Caco-2 (cell line): ENCODE data around the gene FBXO28. TPM values are rescaled to one million over a fixed set of nuclear protein-coding genes. Genes with fewer than 3 reads are reported as not detected.

ENCODE experiments used
- BruUV-seq: library from RNA; stranded (reverse); fragments of 400-500 nt; replicated peaks from 2 replicates; lab custom pipeline; 2021; lab: Mats Ljungman, UMichigan
- CTCF ChIA-PET: fragments of 300-600 bp; sonication (Branson Sonifier 250); formaldehyde crosslinking; loops from one replicate; lab custom pipeline; 2022; ENCODE audit warnings: antibody characterized with exemption; lab: Charles Lee
- POLR2A ChIA-PET: fragments of 300-600 bp; sonication (Branson Sonifier 250); formaldehyde crosslinking; loops from one replicate; lab custom pipeline; 2022; ENCODE audit warnings: antibody characterized with exemption; lab: Charles Lee
- DNase-seq, 2 experiments: peaks; one replicate each; pipeline versions ENCODE4 v3.0.0 to v3.0.0-alpha.2; 2020 to 2022
- H3K27me3 ChIP-seq: replicated peaks from 2 replicates; pipeline ENCODE4 v1.6.0; 2011; ENCODE audit warnings: low read length; ENCODE audit not compliant: control insufficient read depth, insufficient read depth
- H3K36me3 ChIP-seq: 2 replicates; pipeline ENCODE4 v1.5.1; 2011; ENCODE audit warnings: low read length; ENCODE audit not compliant: control insufficient read depth, insufficient read depth
- H3K4me1 ChIP-seq: fragments of 250-450 bp; sonication (Bioruptor Pico); 2 replicates; pipeline ENCODE4 v1.5.1; 2020; ENCODE audit warnings: mild to moderate bottlenecking
- H3K4me3 ChIP-seq: 2 replicates; pipeline ENCODE4 v1.5.1; 2011; ENCODE audit warnings: low read depth, mild to moderate bottlenecking, control low read depth, low read length
- H3K9me3 ChIP-seq: fragments of 250-450 bp; sonication (Bioruptor Pico); 2 replicates; pipeline ENCODE4 v1.5.1; 2020; ENCODE audit warnings: mild to moderate bottlenecking, moderate library complexity
- H3K27ac Mint-ChIP-seq: one replicate; pipeline ENCODE4 v1.8.0; 2022; ENCODE audit warnings: mixed read lengths; ENCODE audit not compliant: unreplicated experiment
- H3K27me3 Mint-ChIP-seq: one replicate; pipeline ENCODE4 v1.8.0; 2022; ENCODE audit warnings: mixed read lengths; ENCODE audit not compliant: insufficient read depth, unreplicated experiment
- H3K36me3 Mint-ChIP-seq: one replicate; pipeline ENCODE4 v1.8.0; 2022; ENCODE audit warnings: mild to moderate bottlenecking, mixed read lengths; ENCODE audit not compliant: insufficient read depth, unreplicated experiment
- H3K4me1 Mint-ChIP-seq: one replicate; pipeline ENCODE4 v1.8.0; 2022; ENCODE audit warnings: low read depth, mixed read lengths; ENCODE audit not compliant: unreplicated experiment
- H3K4me3 Mint-ChIP-seq: one replicate; pipeline ENCODE4 v1.8.0; 2022; ENCODE audit warnings: mild to moderate bottlenecking, moderate library complexity, mixed read lengths; ENCODE audit not compliant: unreplicated experiment
- H3K9me3 Mint-ChIP-seq: one replicate; pipeline ENCODE4 v1.8.0; 2022; ENCODE audit warnings: mixed read lengths; ENCODE audit not compliant: unreplicated experiment
- intact Hi-C: fragments of 100-400 bp; cut with micrococcal nuclease; formaldehyde crosslinking; loops from one replicate; pipeline ENCODE4 v1.10.0; 2022; ENCODE audit not compliant: unreplicated experiment
- total RNA-seq: library from RNA; stranded (reverse); gene quantifications from 2 replicates; pipeline ENCODE4 v1.2.3, GENCODE V29; 2022
- TF ChIP-seq, protein P1 (sequence below), 2 experiments: fragments of 200-600 bp in 1 of 2; IDR thresholded peaks; 1 replicate in 1 of 2; 2 replicates in 1 of 2; pipeline versions ENCODE4 v1.5.1 to v1.8.0; 2011 to 2022; ENCODE audit warnings: antibody characterized with exemption in 1 of 2, control low read depth in 1 of 2, inconsistent platforms in 1 of 2, low read depth in 1 of 2, low read length in 1 of 2, mild to moderate bottlenecking in 1 of 2, moderate library complexity in 1 of 2; ENCODE audit not compliant: insufficient read depth in 1 of 2, severe bottlenecking in 1 of 2, unreplicated experiment in 1 of 2

The FBXO28 gene
- total RNA-seq, 1 experiment from 2014 or later = 31.3 TPM

DNA sequence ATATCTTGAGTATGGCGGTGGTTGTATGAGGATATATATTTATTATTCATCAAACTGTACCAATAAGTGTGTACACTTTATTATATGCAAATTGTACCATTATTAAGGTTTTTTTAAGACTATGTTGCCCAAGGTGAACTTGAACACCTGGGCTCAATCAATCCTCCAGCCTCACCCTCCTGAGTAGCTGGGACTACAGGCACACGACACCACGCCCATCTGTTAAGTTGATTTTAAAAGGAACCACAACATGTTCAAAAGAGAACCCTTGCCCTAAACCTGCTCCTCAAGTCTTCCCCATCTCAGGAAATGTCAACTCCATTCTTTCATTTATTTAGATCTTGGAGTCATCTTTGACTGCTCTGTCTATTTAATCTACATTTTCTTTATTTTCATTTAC is 24.3 kb upstream of the FBXO28 start:
- POLR2A ChIA-PET = no interaction called here
- Mint-ChIP-seq H3K27me3 (peaks cover 6% of the 10 kb centered on the region), H3K36me3 (no peaks in the 10 kb centered on the region), H3K4me1 (peaks cover 6% of the 10 kb centered on the region), H3K27ac (no peak overlapping the region), H3K4me3 (no peak overlapping the region), H3K9me3 (peaks cover 9% of the 10 kb centered on the region)
- Histone ChIP-seq H3K27me3 (no peaks in the 10 kb centered on the region), H3K4me3 (no peak overlapping the region), H3K4me1 (no peaks in the 10 kb centered on the region), H3K36me3 (no peaks in the 10 kb centered on the region), H3K9me3 (no peaks in the 10 kb centered on the region)
- CTCF ChIA-PET = no interaction called here
- intact Hi-C loops = no loop called here
- no peak for DNase-seq
- TF ChIP-seq, protein P1, sequence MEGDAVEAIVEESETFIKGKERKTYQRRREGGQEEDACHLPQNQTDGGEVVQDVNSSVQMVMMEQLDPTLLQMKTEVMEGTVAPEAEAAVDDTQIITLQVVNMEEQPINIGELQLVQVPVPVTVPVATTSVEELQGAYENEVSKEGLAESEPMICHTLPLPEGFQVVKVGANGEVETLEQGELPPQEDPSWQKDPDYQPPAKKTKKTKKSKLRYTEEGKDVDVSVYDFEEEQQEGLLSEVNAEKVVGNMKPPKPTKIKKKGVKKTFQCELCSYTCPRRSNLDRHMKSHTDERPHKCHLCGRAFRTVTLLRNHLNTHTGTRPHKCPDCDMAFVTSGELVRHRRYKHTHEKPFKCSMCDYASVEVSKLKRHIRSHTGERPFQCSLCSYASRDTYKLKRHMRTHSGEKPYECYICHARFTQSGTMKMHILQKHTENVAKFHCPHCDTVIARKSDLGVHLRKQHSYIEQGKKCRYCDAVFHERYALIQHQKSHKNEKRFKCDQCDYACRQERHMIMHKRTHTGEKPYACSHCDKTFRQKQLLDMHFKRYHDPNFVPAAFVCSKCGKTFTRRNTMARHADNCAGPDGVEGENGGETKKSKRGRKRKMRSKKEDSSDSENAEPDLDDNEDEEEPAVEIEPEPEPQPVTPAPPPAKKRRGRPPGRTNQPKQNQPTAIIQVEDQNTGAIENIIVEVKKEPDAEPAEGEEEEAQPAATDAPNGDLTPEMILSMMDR (IDR thresholded peaks at IDR 0.05; ENCODE audit: insufficient read depth in 1 of 2, low read depth in 1 of 2, low read length in 1 of 2, severe bottlenecking in 1 of 2, unreplicated experiment in 1 of 2) = no peak
- no TSS peak for BruUV-seq

DNA sequence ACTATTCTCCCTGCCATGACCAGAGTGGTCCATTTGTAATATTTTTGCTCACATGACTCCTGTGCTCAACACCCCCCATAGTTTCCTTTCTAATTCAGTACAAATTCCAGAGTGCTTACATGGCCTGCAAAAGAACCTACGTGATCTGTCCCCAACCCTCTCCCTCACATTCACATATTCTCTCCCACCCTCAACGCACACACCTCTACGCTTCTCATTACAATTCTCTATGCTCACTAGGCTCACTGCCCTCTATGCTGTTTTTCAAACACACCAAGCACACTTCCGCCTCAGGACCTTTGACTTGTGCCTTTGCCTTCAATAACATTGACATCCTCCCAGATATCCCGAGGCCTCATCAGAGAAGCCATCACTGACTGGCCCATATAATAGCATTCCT is 23.8 kb upstream of the FBXO28 start:
- H3K36me3 Mint-ChIP-seq = no peaks in the 10 kb centered on the region
- peaks cover 9% of the 10 kb centered on the region for H3K9me3 Mint-ChIP-seq
- H3K27ac Mint-ChIP-seq = no peak overlapping the region
- Histone ChIP-seq H3K36me3 (no peaks in the 10 kb centered on the region), H3K9me3 (no peaks in the 10 kb centered on the region), H3K27me3 (no peaks in the 10 kb centered on the region), H3K4me3 (no peak overlapping the region), H3K4me1 (no peaks in the 10 kb centered on the region)
- no peak for DNase-seq
- ChIA-PET CTCF (no interaction called here), POLR2A (no interaction called here)
- no TSS peak for BruUV-seq
- H3K27me3 Mint-ChIP-seq = peaks cover 6% of the 10 kb centered on the region
- intact Hi-C loops = no loop called here
- peaks cover 6% of the 10 kb centered on the region for H3K4me1 Mint-ChIP-seq
- no peak overlapping the region for H3K4me3 Mint-ChIP-seq
- TF ChIP-seq, protein P1 (IDR thresholded peaks at IDR 0.05; ENCODE audit: insufficient read depth in 1 of 2, low read depth in 1 of 2, low read length in 1 of 2, severe bottlenecking in 1 of 2, unreplicated experiment in 1 of 2) = no peak

DNA sequence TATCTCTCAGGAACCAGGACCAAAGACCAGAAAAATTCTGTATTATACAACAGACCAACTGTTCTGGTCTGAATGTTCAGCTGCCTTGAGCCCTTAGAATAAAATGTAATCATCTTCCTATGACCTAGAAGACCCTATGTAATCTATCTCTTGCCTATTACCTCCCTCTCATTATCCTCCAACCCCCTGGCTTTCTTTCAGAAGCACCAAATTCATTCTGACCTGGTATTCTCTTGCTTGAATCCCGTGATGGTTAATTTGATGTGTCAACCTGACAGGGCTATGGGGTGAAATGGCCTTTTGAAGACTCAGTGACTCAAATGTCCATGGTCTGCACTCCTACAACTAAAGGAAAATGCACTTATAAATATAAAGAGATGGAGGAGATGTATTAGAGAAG is 21.8 kb upstream of the FBXO28 start:
- Mint-ChIP-seq H3K27ac (no peak overlapping the region), H3K4me1 (no peaks in the 10 kb centered on the region), H3K27me3 (peaks cover 8% of the 10 kb centered on the region), H3K36me3 (no peaks in the 10 kb centered on the region), H3K4me3 (no peak overlapping the region), H3K9me3 (peaks cover 9% of the 10 kb centered on the region)
- TF ChIP-seq, protein P1 (IDR thresholded peaks at IDR 0.05; ENCODE audit: insufficient read depth in 1 of 2, low read depth in 1 of 2, low read length in 1 of 2, severe bottlenecking in 1 of 2, unreplicated experiment in 1 of 2) = no peak
- DNase-seq = no peak
- Histone ChIP-seq H3K9me3 (no peaks in the 10 kb centered on the region), H3K27me3 (no peaks in the 10 kb centered on the region), H3K4me3 (no peak overlapping the region), H3K36me3 (no peaks in the 10 kb centered on the region), H3K4me1 (no peaks in the 10 kb centered on the region)
- BruUV-seq = no TSS peak
- intact Hi-C loops = no loop called here
- CTCF ChIA-PET = no interaction called here
- POLR2A ChIA-PET = no interaction called here
